ENCODE data around the gene CX3CL1. TPM values are rescaled to one million over a fixed set of nuclear protein-coding genes. Genes with fewer than 3 reads are reported as not detected.

Gene CX3CL1
- total and polyA plus RNA-seq, 10 of the 15 experiments (the other 5 are each of a cell fraction or from before 2014, with no cell fraction given) = 0.03 to 1.2 (median 0.46) TPM

- TF ChIP-seq, protein P1, sequence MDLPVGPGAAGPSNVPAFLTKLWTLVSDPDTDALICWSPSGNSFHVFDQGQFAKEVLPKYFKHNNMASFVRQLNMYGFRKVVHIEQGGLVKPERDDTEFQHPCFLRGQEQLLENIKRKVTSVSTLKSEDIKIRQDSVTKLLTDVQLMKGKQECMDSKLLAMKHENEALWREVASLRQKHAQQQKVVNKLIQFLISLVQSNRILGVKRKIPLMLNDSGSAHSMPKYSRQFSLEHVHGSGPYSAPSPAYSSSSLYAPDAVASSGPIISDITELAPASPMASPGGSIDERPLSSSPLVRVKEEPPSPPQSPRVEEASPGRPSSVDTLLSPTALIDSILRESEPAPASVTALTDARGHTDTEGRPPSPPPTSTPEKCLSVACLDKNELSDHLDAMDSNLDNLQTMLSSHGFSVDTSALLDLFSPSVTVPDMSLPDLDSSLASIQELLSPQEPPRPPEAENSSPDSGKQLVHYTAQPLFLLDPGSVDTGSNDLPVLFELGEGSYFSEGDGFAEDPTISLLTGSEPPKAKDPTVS (IDR thresholded peaks at IDR 0.05; ENCODE audit: low read depth, low read length) = no peak
- no peak for TF ChIP-seq IRF4 (IDR thresholded peaks at IDR 0.05; ENCODE audit: low read depth, low read length)
- TF ChIP-seq TCF7 (IDR thresholded peaks at IDR 0.05; ENCODE audit: borderline replicate concordance) = no peak
- no peak for TF ChIP-seq NFIC (IDR thresholded peaks at IDR 0.05; ENCODE audit: low read depth, low read length)
- no peak for TF ChIP-seq NFYA (IDR thresholded peaks at IDR 0.05; ENCODE audit: borderline replicate concordance, low read depth, low read length)
- no peak for TF ChIP-seq POLR2A (IDR thresholded peaks at IDR 0.05; ENCODE audit: low read depth, low read length)
- TF ChIP-seq, protein P2, sequence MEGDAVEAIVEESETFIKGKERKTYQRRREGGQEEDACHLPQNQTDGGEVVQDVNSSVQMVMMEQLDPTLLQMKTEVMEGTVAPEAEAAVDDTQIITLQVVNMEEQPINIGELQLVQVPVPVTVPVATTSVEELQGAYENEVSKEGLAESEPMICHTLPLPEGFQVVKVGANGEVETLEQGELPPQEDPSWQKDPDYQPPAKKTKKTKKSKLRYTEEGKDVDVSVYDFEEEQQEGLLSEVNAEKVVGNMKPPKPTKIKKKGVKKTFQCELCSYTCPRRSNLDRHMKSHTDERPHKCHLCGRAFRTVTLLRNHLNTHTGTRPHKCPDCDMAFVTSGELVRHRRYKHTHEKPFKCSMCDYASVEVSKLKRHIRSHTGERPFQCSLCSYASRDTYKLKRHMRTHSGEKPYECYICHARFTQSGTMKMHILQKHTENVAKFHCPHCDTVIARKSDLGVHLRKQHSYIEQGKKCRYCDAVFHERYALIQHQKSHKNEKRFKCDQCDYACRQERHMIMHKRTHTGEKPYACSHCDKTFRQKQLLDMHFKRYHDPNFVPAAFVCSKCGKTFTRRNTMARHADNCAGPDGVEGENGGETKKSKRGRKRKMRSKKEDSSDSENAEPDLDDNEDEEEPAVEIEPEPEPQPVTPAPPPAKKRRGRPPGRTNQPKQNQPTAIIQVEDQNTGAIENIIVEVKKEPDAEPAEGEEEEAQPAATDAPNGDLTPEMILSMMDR (IDR thresholded peaks at IDR 0.05 in 2 of 3, conservative IDR thresholded peaks at IDR 0.05 in 1 of 3; ENCODE audit: control insufficient read depth in 2 of 3, extremely low read depth in 1 of 3, insufficient read depth in 1 of 3, low read depth in 3 of 3, low read length in 3 of 3) = no peak
- TF ChIP-seq ZBTB33 (IDR thresholded peaks at IDR 0.05) = no peak
- TF ChIP-seq HDAC2 (IDR thresholded peaks at IDR 0.05) = no peak
Observed at GRCh38 chr16:57409065-57409464, 36.8 kb downstream of the CX3CL1 start (continued).
